ENCODE measurements around the gene ATG2A. TPM values are rescaled to one million over a fixed set of nuclear protein-coding genes. Genes with fewer than 3 reads are reported as not detected.

Gene ATG2A
- total RNA-seq, result 16.4 and 18.1 TPM in 2 replicates
- 11.7 and 17.0 TPM in 2 replicates for polyA plus RNA-seq

DNA sequence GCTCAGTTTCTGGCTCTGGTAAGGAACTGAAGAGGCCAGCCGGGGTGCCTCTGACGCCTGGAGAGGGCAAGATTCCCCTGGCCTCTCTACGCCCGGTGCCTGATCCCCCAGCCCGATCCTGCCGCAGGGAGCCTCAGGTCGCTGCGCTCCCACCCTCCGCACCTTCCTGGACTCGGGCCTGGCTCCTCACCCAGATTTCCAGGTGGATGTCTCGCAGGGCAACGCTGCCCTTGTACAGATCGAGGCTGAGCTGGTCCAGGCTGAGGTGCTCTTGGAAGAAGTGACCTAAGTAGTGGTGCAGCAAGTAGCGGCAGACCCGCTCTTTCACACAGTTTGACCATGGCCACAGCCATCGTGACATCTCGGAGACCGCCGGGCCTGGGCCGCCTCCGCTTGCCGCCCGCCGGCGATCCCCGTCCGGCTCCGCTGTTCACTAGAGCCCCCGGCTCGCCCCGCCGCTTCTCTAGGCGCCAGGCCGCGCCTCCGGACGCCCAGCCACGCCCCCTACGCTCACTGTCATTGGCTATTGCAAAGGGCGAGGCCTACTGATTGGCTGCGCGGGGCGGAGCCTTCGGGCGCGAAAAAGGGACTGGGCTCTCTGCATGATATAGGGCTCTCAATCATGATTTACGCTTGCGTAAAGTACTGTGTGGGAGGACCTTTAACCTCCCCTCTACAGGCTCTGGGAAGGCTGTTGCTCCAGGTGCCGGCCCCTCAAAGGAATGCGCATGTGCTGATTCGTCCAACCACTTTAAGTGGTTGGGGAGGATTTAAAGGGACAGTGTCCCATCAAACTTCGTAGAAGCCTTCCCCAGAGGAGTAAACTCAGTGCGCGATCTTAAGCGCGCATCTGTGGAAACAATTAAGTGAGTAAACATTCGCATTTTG is at the start of gene ATG2A:
Gene ATG2A (minus strand): TSS at position 435 of the 888 bp plus-strand sequence. CDS start 74 bp downstream, at position 361.
- Histone ChIP-seq H3K36me3 (replicated peaks; ENCODE audit: insufficient read depth, low read depth) (no peaks in the 10 kb centered on the region), H4K20me1 (ENCODE audit: insufficient read depth, poor library complexity, severe bottlenecking) (no peaks in the 10 kb centered on the region), H3K9me3 (ENCODE audit: low read depth) (no peaks in the 10 kb centered on the region), H3K4me1 (ENCODE audit: insufficient read depth) (peaks cover 12% of the 10 kb centered on the region), H3K4me2 (peak within 1 kb of the TSS; percentile 97), H3K27me3 (no peaks in the 10 kb centered on the region), H3K9me2 (replicated peaks; ENCODE audit: insufficient read depth) (no peaks in the 10 kb centered on the region), H3K4me3 (peak within 1 kb of the TSS; percentile 46), H3K79me2 (peaks cover 24% of the 10 kb centered on the region), H3K27ac (peak within 1 kb of the TSS; percentile 71), H2AFZ (peak within 1 kb of the TSS; percentile 36)
- 2% methylated on average over 54 of the region's 57 CpGs for WGBS (ENCODE audit: low lambda C conversion rate, missing lambda C conversion rate)
- TF ChIP-seq, protein P1, sequence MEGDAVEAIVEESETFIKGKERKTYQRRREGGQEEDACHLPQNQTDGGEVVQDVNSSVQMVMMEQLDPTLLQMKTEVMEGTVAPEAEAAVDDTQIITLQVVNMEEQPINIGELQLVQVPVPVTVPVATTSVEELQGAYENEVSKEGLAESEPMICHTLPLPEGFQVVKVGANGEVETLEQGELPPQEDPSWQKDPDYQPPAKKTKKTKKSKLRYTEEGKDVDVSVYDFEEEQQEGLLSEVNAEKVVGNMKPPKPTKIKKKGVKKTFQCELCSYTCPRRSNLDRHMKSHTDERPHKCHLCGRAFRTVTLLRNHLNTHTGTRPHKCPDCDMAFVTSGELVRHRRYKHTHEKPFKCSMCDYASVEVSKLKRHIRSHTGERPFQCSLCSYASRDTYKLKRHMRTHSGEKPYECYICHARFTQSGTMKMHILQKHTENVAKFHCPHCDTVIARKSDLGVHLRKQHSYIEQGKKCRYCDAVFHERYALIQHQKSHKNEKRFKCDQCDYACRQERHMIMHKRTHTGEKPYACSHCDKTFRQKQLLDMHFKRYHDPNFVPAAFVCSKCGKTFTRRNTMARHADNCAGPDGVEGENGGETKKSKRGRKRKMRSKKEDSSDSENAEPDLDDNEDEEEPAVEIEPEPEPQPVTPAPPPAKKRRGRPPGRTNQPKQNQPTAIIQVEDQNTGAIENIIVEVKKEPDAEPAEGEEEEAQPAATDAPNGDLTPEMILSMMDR (IDR thresholded peaks at IDR 0.05; ENCODE audit: poor library complexity), result no peak
- no peak for TF ChIP-seq EZH2phosphoT487 (IDR thresholded peaks at IDR 0.05; ENCODE audit: low read depth, severe bottlenecking, unreplicated experiment)
- TF ChIP-seq EZH2 (IDR thresholded peaks at IDR 0.05; ENCODE audit: borderline replicate concordance), result no peak
- peak; percentile 100 for DNase-seq (ENCODE audit: low spot score)

DNA sequence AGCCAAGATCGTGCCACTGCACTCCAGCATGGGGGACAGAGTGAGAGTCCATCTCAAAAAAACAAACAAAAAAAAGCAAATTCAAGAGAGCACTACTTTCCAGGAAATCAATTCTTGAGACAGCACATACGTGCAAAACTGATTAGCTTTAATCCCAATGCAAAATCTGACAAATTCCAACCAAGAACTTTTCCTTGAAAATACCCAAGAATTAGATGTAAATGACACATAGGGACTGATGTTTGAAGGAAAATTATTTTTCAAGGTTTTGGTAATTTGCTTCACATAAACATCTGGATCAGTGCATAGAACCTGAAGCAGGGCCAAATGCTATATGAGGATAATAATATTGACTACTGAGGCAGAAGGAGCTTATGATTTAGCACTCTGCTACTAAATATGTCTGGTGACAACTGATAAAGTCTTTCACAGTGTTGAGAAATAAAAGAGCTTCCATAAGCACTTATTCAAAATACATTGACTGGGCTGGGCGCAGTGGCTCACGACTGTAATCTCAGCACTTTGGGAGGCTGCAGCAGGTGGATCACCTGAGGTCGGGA is 46.1 kb upstream of the ATG2A start:
- H3K4me1 ChIP-seq (ENCODE audit: insufficient read depth), result no peaks in the 10 kb centered on the region
- no peaks in the 10 kb centered on the region for H3K27me3 ChIP-seq
- no peaks in the 10 kb centered on the region for H3K79me2 ChIP-seq
- H3K4me3 ChIP-seq, result no peak overlapping the region
- no peaks in the 10 kb centered on the region for H3K36me3 ChIP-seq (replicated peaks; ENCODE audit: insufficient read depth, low read depth)
- TF ChIP-seq EZH2phosphoT487 (IDR thresholded peaks at IDR 0.05; ENCODE audit: low read depth, severe bottlenecking, unreplicated experiment) (no peak), EZH2 (IDR thresholded peaks at IDR 0.05; ENCODE audit: borderline replicate concordance) (no peak)
- TF ChIP-seq, protein P1 (IDR thresholded peaks at IDR 0.05; ENCODE audit: poor library complexity), result no peak
- H3K4me2 ChIP-seq, result no peak overlapping the region
- no peak overlapping the region for H2AFZ ChIP-seq
- H3K9me3 ChIP-seq (ENCODE audit: low read depth), result no peaks in the 10 kb centered on the region
- no peak for DNase-seq (ENCODE audit: low spot score)
- H3K27ac ChIP-seq, result no peak overlapping the region
- H3K9me2 ChIP-seq (replicated peaks; ENCODE audit: insufficient read depth), result no peaks in the 10 kb centered on the region
- H4K20me1 ChIP-seq (ENCODE audit: insufficient read depth, poor library complexity, severe bottlenecking), result no peaks in the 10 kb centered on the region
- WGBS (ENCODE audit: low lambda C conversion rate, missing lambda C conversion rate), result 89% methylated on average over 5 of the region's 5 CpGs

DNA sequence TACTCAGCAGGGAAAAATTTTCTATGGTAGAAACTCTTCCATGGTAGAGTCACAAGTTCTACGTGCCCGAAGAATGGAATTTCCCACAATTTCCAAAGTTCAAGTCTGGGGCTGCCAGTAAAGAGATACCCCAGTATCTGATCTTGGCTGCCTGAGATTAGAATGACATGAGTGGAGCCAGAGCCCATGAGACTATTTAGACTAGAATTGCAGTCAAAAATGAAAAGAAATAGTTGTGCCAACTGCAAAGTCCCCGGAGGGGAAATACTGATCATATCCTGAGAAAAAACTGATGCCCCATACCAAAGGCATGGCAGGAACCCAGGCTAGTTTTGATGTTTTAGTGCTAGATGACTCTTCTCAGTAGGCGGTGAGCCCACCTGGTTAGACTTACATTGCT is 43.7 kb upstream of the ATG2A start:
- TF ChIP-seq, protein P1 (IDR thresholded peaks at IDR 0.05; ENCODE audit: poor library complexity), result no peak
- TF ChIP-seq EZH2 (IDR thresholded peaks at IDR 0.05; ENCODE audit: borderline replicate concordance) (no peak), EZH2phosphoT487 (IDR thresholded peaks at IDR 0.05; ENCODE audit: low read depth, severe bottlenecking, unreplicated experiment) (no peak)
- no peak for DNase-seq (ENCODE audit: low spot score)
- no peaks in the 10 kb centered on the region for H3K9me2 ChIP-seq (replicated peaks; ENCODE audit: insufficient read depth)
- H4K20me1 ChIP-seq (ENCODE audit: insufficient read depth, poor library complexity, severe bottlenecking), result no peaks in the 10 kb centered on the region
- H3K27ac ChIP-seq, result no peak overlapping the region
- no peaks in the 10 kb centered on the region for H3K79me2 ChIP-seq
- no peak overlapping the region for H3K4me3 ChIP-seq
- no peaks in the 10 kb centered on the region for H3K27me3 ChIP-seq
- no peaks in the 10 kb centered on the region for H3K36me3 ChIP-seq (replicated peaks; ENCODE audit: insufficient read depth, low read depth)
- no peak overlapping the region for H3K4me2 ChIP-seq
- 76% methylated on average over 4 of the region's 4 CpGs for WGBS (ENCODE audit: low lambda C conversion rate, missing lambda C conversion rate)
- no peaks in the 10 kb centered on the region for H3K9me3 ChIP-seq (ENCODE audit: low read depth)
- H2AFZ ChIP-seq, result no peak overlapping the region
- no peaks in the 10 kb centered on the region for H3K4me1 ChIP-seq (ENCODE audit: insufficient read depth)
